GM19035 (cell line): ENCODE measurements around the gene ATF6B.

ENCODE experiments used
- ATAC-seq: cut with Tn5 transposase; IDR thresholded peaks from one replicate; pipeline ENCODE4 v1.9.1; 2021; ENCODE audit not compliant: unreplicated experiment

ATF6B gene

GRCh38 chr6:32132110-32132509 lies 4.1 kb upstream of the ATF6B start:
- ATAC-seq = no peak

GRCh38 chr6:32131439-32131948 lies 3.4 kb upstream of the ATF6B start:
- ATAC-seq = no peak

- ATAC-seq = peak; percentile 11
These were observed 1.4 kb upstream of the ATF6B start for GRCh38 chr6:32129297-32130088.

GRCh38 chr6:32128751-32129296 lies 778 bp upstream of the ATF6B start:
- no peak for ATAC-seq

DNA sequence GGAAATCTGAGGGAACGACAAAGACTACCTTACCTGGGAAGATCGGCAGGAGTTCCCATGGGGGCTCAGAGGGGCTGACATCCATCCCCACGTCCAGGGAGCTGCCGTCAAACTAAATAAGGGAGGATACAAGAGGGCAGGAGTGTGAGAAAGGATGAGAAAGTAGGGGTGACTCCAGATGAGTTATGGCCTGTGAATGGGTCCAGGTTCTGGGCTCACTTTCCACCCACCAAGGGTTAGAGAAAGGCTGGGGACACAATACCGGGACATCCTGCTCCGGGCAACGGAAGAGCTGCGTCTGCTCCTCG lies 683 bp downstream of the ATF6B start:
- ATAC-seq = no peak

DNA sequence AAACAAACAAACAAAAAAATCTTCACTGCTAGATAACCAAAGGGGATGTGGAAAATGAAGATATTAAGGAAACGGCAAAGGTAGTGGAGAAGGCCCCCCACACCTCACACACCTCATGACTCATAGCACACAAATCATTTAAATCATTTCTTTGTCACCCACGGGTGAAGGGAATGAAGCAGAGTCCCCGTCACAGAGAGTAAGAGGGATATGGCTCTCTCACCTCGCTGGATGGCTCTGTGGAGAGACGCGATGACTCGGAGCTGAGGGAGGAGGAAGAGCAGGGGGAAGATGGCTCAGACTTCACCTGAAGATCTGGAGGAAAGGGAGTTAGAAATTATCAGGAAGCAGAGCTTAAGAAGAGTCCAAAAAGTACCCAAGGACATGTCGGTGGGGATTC lies 1.2 kb downstream of the ATF6B start:
- ATAC-seq = no peak

- ATAC-seq = no peak
These were observed 4.4 kb downstream of the ATF6B start for GRCh38 chr6:32123681-32124080.

- ATAC-seq = no peak
These were observed 7.4 kb downstream of the ATF6B start for GRCh38 chr6:32120573-32121059.

GRCh38 chr6:32118782-32119628 lies 9.0 kb downstream of the ATF6B start:
- ATAC-seq = no peak

GRCh38 chr6:32117461-32117860 lies 10.6 kb downstream of the ATF6B start:
- no peak for ATAC-seq

DNA sequence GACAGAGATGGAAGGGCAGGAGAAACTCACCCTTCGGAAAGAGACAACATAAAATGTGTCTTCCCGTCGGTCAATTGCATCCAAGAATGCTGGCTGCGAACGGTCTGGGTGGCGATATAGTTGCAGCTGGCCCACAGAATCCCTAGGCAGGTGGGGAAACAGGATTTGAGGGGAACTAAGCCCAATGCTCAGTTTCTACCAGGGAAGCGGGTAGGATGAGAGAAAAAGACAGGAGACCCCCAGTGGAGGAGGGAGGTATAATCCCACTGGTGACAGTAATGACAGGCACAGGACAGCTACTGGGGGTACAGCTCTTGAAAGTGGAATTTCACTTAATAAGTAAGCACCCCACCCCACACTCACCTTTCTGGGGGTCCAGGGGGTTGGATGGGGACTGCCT lies 11.4 kb downstream of the ATF6B start:
- ATAC-seq = no peak

- no peak for ATAC-seq
These were observed 12.4 kb downstream of the ATF6B start for GRCh38 chr6:32115623-32116022.

- ATAC-seq = no peak
These were observed 13.2 kb downstream of the ATF6B start for GRCh38 chr6:32114796-32115195.

DNA sequence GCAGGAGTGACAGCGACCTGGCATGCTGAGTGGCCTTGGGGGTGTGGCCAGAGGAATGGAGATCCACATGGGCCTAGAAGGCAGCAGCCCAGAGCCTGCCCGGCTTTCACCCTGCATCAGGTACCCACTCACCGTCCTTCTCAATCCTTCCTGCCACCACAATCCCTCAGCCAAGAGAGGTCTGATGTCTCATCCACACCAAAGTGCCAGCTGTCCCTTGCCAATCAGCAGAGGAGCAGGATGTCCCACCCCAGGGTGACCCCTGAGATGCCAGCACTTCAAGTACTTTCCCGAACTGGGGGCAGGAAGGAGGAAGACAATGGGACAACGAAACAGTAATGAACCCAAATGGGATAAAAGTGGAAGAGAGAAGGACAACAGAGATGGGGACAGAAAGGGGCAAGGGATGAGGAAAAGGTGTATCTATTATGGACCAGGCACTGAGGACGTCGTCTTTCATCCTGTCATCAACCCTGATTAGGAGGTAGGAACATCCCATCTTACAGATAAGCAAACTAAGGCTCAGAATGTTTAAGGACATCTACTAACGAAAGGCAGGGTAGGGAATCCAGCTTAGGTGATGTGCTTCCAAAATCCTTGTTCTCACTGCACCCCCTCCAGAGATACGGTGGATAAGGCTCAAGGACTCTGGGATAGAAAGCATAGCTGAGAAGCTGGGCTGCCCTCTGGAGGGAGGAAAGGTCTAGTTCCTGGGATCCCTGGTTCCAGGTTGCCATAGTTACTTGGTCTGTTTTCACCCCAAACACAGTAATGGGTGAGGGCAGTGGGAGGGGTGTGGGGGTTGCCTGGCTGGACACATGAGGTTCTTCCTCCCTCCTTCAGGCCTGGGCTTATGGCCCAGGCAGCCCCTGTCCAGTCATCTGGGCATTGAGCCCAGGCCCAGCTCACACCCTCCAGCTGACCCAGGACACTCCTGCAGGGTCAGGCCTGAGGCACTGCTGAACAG lies 14.4 kb downstream of the ATF6B start:
- ATAC-seq = no peak

DNA sequence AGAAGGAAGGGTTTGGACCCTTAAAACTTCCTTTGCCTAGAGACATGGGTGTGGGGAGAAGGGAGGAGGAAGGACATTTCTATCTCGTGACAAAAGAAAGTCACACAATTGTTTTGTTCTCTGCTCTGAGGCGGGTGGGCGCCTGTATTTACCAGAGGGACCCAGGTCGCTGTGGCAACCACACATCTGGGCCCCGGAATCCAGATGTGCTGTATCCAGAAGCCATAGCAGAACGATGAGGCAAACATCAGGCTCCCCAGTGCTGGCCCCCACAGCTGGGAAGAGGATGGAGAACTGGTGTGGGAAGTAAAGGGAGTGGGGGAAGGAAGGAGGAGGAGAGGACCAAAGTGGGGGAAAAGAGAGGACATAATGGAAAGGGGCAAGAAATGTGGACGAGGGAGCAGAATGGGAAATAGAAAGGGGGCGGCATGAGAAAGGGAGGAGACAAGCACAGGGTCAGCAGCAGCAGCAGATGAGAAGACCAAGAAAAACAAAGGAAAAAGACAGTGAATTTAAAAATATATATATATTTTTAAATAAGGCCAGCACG lies 15.5 kb downstream of the ATF6B start:
- no peak for ATAC-seq

GRCh38 chr6:32111424-32112066 lies 16.5 kb downstream of the ATF6B start:
- no peak for ATAC-seq

- ATAC-seq = no peak
These were observed 17.4 kb downstream of the ATF6B start for GRCh38 chr6:32110632-32111031.

GRCh38 chr6:32109765-32110160 lies 18.3 kb downstream of the ATF6B start:
- no peak for ATAC-seq

DNA sequence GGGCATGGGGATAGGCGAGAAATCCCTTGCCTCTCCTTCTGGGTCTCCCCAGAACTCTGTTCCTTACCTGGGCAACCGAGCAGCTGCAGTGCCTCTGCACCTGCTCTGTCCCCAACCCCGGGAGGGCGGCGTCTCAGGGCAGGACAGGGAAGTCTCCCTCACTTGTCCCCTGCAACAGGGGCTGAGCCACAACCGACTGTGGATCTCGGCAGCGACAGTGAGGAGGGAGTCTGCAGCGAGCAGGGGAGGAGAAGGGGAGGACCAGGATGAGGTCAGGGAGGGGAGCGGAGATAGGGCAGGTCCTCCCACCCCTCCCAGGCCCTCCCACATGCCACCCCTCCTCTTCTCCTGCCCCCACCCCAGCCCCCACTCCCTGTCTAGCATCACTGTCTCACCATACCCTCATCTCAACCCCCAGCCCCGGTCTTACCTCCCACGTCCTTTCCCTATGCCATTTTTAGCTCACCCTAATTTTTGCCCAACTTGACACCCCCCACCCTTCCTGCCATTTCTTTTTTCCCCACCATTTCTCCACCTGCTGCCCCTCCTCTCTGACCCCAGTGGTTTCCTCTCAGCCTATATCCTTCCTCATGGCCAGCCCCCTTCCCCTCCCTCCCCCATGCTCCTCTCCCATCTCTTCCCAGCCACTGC lies 18.8 kb downstream of the ATF6B start, which contains the start of gene TNXB:
Gene TNXB (minus strand): TSS at position 225 of the 651 bp plus-strand sequence. CDS start 11,140 bp downstream, outside the sequence.
- ATAC-seq = no peak
